Tibial nerve (tissue), 4 donors: Measurements from ENCODE around the gene PLA2G12A. TPM values are rescaled to one million over a fixed set of nuclear protein-coding genes. Genes with fewer than 3 reads are reported as not detected.

ENCODE experiments used
- DNase-seq, 2 donors: peaks; one replicate each; pipeline ENCODE4 v3.0.0-alpha.2; 2019; ENCODE audit warnings: low spot score in 2 of 2
- H3K27ac ChIP-seq, 4 donors: fragments of 200-600 bp; sonication (generic) in 3 of 4; one replicate each; pipeline ENCODE4 v1.5.1; 2017 to 2019; ENCODE audit warnings: mild to moderate bottlenecking in 1 of 4
- H3K27me3 ChIP-seq, 2 donors: fragments of 200-600 bp; sonication (generic) in 1 of 2; one replicate each; pipeline versions ENCODE4 v1.5.1 to v1.6.0; 2017 to 2019
- H3K36me3 ChIP-seq, 3 donors: fragments of 200-600 bp; sonication (generic); one replicate each; pipeline ENCODE4 v1.5.1; 2018 to 2019
- H3K4me1 ChIP-seq, 4 donors: fragments of 200-600 bp; sonication (generic) in 3 of 4; one replicate each; pipeline ENCODE4 v1.5.1; 2017 to 2019
- H3K4me3 ChIP-seq, 4 donors: fragments of 200-600 bp; sonication (generic) in 3 of 4; one replicate each; pipeline ENCODE4 v1.5.1; 2017 to 2019; ENCODE audit warnings: mild to moderate bottlenecking in 1 of 4, moderate library complexity in 1 of 4
- H3K9me3 ChIP-seq, 4 donors: fragments of 200-600 bp; sonication (generic) in 3 of 4; one replicate each; pipeline ENCODE4 v1.5.1; 2017 to 2019
- EP300 ChIP-seq, 2 donors: sonication (generic); formaldehyde crosslinking; IDR thresholded peaks; one replicate each; pipeline ENCODE4 v1.6.1; 2017; ENCODE audit warnings: antibody characterized with exemption in 2 of 2, mild to moderate bottlenecking in 1 of 2
- POLR2A ChIP-seq, 2 donors: fragments of 450-650 bp; IDR thresholded peaks; one replicate each; pipeline ENCODE4 v1.6.1; 2017; ENCODE audit warnings: antibody characterized with exemption in 2 of 2, mild to moderate bottlenecking in 2 of 2, moderate library complexity in 2 of 2
- WGBS, 2 donors: methylation state at CpG; one replicate each; pipeline ENCODE4 v1.1.5; 2018; 5-methylcytosine and 5-hydroxymethylcytosine counted together
- total RNA-seq, 4 donors: library from RNA; depleted of rRNA; stranded (reverse); fragments of >200 nt; gene quantifications; one replicate each; pipeline ENCODE4 v1.1.0, GENCODE V29; 2016
- TF ChIP-seq, protein P1 (sequence below), 5 experiments: fragments of 200-600 bp in 3 of 5; fragments of 450-650 bp in 2 of 5; sonication (generic) in 3 of 5; IDR thresholded peaks; one replicate each; pipeline ENCODE4 v1.5.1; 2016 to 2019; ENCODE audit warnings: antibody characterized with exemption in 5 of 5, mild to moderate bottlenecking in 3 of 5, moderate library complexity in 2 of 5

PLA2G12A gene
- total RNA-seq, 4 donors from 2014 or later, result 17.8 to 27.0 (median 22.4) TPM

DNA sequence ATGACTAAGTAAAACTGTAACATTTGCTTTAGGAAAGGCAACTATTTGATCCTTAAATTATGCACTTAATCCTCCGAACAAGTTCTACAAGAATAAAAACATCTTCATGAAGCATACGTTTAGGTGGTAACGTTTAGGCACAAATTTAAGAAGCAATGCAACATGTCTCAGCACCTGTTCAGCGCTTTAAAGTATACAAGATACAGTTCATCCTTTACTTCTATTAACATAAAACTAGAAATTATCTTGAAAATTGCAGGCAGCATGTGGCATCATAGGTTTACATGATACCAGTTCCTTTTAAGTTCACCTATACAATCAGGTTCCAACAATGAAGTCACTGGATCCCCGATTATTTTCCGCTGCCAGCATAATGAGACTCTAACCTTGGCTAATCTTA lies 1.5 kb downstream of the PLA2G12A start:
- peaks cover 0 to 20% (median 12%) of the 10 kb centered on the region in 4 donors for H3K4me1 ChIP-seq
- H3K36me3 ChIP-seq, result no peaks in the 10 kb centered on the region
- H3K4me3 ChIP-seq, result peak overlapping the region in 1 of 4 donors; percentile 83
- DNase-seq, result no peak
- no peak overlapping the region for H3K27ac ChIP-seq
- 80 to 85% methylated on average over 6 of the region's 6 CpGs for WGBS, 2 donors
- no peaks in the 10 kb centered on the region for H3K27me3 ChIP-seq
- TF ChIP-seq POLR2A (IDR thresholded peaks at IDR 0.05), result no peak
- TF ChIP-seq EP300 (IDR thresholded peaks at IDR 0.05), result no peak
- TF ChIP-seq, protein P1, sequence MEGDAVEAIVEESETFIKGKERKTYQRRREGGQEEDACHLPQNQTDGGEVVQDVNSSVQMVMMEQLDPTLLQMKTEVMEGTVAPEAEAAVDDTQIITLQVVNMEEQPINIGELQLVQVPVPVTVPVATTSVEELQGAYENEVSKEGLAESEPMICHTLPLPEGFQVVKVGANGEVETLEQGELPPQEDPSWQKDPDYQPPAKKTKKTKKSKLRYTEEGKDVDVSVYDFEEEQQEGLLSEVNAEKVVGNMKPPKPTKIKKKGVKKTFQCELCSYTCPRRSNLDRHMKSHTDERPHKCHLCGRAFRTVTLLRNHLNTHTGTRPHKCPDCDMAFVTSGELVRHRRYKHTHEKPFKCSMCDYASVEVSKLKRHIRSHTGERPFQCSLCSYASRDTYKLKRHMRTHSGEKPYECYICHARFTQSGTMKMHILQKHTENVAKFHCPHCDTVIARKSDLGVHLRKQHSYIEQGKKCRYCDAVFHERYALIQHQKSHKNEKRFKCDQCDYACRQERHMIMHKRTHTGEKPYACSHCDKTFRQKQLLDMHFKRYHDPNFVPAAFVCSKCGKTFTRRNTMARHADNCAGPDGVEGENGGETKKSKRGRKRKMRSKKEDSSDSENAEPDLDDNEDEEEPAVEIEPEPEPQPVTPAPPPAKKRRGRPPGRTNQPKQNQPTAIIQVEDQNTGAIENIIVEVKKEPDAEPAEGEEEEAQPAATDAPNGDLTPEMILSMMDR (IDR thresholded peaks at IDR 0.05), result no peak
- no peaks in the 10 kb centered on the region for H3K9me3 ChIP-seq

DNA sequence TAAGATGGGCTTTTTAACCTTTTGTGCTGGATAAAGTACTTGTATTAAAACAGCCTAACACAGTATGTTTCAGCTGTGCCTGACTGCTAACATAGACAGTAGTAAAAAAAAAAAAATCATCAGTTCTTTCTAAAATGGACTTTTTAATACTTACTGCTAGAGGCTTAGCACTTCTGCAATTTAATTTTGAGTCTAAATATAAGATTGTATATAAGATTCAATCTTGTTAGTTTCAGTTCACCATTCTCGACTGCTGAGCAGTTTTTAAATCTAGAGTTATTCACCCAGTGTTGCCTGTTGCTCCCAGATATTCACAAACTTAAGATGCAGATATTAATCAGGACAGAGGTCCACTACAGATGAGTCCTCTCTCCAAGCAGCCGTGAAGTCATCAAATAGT lies 6.8 kb downstream of the PLA2G12A start:
- Histone ChIP-seq H3K4me3 (no peak overlapping the region), H3K9me3 (no peaks in the 10 kb centered on the region), H3K27me3 (no peaks in the 10 kb centered on the region), H3K36me3 (no peaks in the 10 kb centered on the region), H3K27ac (no peak overlapping the region), H3K4me1 (peaks cover 0 to 2% (median 0%) of the 10 kb centered on the region in 4 donors)
- DNase-seq, result no peak
- 86 to 87% methylated on average over 2 of the region's 2 CpGs for WGBS, 2 donors
- TF ChIP-seq, protein P1 (IDR thresholded peaks at IDR 0.05), result no peak
- TF ChIP-seq POLR2A (IDR thresholded peaks at IDR 0.05), result no peak
- no peak for TF ChIP-seq EP300 (IDR thresholded peaks at IDR 0.05)

GRCh38 chr4:109722357-109722756 lies 7.5 kb downstream of the PLA2G12A start:
- peaks cover 0 to 5% (median 0%) of the 10 kb centered on the region in 3 donors for H3K36me3 ChIP-seq
- H3K27me3 ChIP-seq, result no peaks in the 10 kb centered on the region
- no peak overlapping the region for H3K4me3 ChIP-seq
- no peaks in the 10 kb centered on the region for H3K4me1 ChIP-seq
- TF ChIP-seq POLR2A (IDR thresholded peaks at IDR 0.05) (no peak), EP300 (IDR thresholded peaks at IDR 0.05) (no peak)
- TF ChIP-seq, protein P1 (IDR thresholded peaks at IDR 0.05), result no peak
- H3K9me3 ChIP-seq, result no peaks in the 10 kb centered on the region
- no peak overlapping the region for H3K27ac ChIP-seq
- no peak for DNase-seq

DNA sequence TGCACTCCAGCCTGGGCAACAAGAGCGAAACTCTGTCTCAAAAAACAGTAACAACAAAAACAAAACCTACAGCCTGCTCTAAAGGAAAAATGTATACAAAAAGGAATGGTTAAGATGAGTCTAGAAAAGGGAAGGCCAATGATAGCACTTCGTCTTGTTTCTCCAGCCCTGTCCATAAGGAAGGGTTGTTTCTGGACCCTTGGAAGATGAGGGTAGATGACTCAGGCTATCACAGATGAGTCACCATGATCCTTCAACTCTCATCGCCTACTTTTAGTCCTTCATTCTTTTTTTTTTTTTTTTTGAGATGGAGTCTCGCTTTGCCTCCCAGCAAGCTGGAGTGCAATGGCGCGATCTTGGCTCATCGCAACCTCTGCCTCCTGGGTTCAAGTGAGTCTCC lies 8.8 kb downstream of the PLA2G12A start:
- no peak for DNase-seq
- WGBS, 2 donors, result 95 to 96% methylated on average over 7 of the region's 7 CpGs

DNA sequence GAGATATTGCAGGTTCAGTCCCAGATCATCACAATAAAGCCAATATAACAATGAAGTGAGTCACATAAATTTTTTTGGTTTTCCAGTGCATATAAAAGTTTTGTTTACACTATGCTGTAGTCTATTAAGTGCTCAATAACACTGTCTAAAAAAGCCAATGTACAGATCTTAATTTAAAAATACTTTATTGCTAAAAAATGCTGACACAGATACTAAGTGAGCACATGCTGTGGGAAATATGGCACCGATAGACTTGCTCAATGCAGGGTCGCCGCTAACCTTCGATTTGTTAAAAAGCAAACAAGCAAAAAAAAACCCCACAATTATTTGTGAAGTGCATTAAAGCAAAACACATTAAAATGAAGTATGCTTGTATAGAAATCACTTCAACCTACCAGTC lies 10.3 kb downstream of the PLA2G12A start:
- Histone ChIP-seq H3K9me3 (no peaks in the 10 kb centered on the region), H3K27me3 (no peaks in the 10 kb centered on the region), H3K27ac (no peak overlapping the region), H3K4me1 (no peaks in the 10 kb centered on the region), H3K36me3 (peaks cover 0 to 26% (median 0%) of the 10 kb centered on the region in 3 donors), H3K4me3 (no peak overlapping the region)
- no peak for DNase-seq
- WGBS, 2 donors, result 93 to 97% methylated on average over 4 of the region's 4 CpGs
- TF ChIP-seq POLR2A (IDR thresholded peaks at IDR 0.05), result no peak
- TF ChIP-seq, protein P1 (IDR thresholded peaks at IDR 0.05), result no peak
- TF ChIP-seq EP300 (IDR thresholded peaks at IDR 0.05), result no peak

More for the DNA sequence above, 8.8 kb downstream of the PLA2G12A start:
- H3K27ac ChIP-seq, result no peak overlapping the region
- TF ChIP-seq, protein P1 (IDR thresholded peaks at IDR 0.05), result no peak
- TF ChIP-seq POLR2A (IDR thresholded peaks at IDR 0.05) (no peak), EP300 (IDR thresholded peaks at IDR 0.05) (no peak)
- H3K4me1 ChIP-seq, result no peaks in the 10 kb centered on the region
- H3K9me3 ChIP-seq, result no peaks in the 10 kb centered on the region
- no peak overlapping the region for H3K4me3 ChIP-seq
- no peaks in the 10 kb centered on the region for H3K27me3 ChIP-seq
- peaks cover 0 to 18% (median 0%) of the 10 kb centered on the region in 3 donors for H3K36me3 ChIP-seq
